Measurements from ENCODE around the gene ROR1.

DNA sequence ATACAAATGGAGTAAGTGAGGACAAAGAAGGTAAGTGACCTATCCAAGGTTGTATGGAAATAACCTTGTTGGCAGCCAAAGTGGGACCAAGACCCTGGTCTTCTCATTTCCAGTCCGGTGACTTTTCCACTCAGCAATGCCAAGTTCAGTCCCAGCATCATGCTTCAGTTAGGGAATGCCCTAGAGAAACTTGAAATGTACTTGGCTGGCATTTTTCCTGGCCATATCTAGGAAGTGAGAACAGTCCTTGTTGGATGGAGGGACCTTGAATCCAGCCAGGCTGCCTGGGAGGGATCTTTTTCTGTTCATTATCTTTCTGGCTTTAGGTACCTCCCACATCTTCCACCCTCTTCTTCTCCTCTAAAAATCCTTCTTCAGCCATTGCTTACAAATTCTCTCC is 352.8 kb downstream of the ROR1 start:
- TF ChIP-seq, protein P1, sequence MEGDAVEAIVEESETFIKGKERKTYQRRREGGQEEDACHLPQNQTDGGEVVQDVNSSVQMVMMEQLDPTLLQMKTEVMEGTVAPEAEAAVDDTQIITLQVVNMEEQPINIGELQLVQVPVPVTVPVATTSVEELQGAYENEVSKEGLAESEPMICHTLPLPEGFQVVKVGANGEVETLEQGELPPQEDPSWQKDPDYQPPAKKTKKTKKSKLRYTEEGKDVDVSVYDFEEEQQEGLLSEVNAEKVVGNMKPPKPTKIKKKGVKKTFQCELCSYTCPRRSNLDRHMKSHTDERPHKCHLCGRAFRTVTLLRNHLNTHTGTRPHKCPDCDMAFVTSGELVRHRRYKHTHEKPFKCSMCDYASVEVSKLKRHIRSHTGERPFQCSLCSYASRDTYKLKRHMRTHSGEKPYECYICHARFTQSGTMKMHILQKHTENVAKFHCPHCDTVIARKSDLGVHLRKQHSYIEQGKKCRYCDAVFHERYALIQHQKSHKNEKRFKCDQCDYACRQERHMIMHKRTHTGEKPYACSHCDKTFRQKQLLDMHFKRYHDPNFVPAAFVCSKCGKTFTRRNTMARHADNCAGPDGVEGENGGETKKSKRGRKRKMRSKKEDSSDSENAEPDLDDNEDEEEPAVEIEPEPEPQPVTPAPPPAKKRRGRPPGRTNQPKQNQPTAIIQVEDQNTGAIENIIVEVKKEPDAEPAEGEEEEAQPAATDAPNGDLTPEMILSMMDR (IDR thresholded peaks at IDR 0.05; ENCODE audit: low read depth, low read length): no peak
- TF ChIP-seq MAX (IDR thresholded peaks at IDR 0.05; ENCODE audit: low read depth, low read length): no peak
- TF ChIP-seq POLR2A (IDR thresholded peaks at IDR 0.05; ENCODE audit: extremely low read depth, insufficient read length): no peak
